ENCODE data around the gene MRPL47. TPM values are rescaled to one million over a fixed set of nuclear protein-coding genes. Genes with fewer than 3 reads are reported as not detected.

MRPL47 gene
- total RNA-seq, 1 experiment from 2014 or later: 75.5 TPM

DNA sequence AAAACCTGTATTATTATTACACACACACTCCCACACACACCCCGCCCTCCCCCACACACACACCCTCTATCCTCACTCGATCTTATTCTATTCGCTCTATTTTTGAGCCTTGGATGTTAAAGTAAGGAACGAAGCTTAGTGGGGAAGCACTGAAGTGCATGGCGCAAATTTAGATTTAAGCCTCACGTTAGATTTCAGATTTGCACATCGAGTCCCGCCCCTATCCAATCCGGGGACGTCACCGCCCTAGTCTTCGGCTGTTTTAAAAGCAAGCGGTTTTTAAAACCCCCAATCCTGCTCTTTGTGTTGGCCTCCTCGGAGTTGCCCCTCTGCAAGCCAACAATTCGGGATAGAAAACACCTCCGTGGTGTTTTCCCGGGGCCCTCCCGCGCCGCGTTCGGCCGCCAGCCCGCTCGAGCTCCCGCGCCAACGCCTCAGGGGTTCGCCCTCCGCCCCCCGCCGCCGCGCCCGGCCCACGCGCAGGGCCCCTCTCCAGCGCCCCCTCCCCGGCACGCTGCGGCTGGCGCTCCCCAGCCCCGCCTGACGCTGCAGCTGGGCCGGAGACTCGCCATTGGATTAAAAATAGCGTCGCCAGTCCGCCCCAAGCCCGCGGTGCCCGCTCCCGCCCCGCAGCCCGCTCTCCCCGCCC is 48.1 kb upstream of the MRPL47 start, which contains the start of gene USP13:
Gene USP13 (plus strand): TSS at position 594 of the 649 bp plus-strand sequence. CDS start 186 bp downstream, outside the sequence.
- Histone ChIP-seq H3K79me1 (ENCODE audit: insufficient read depth, low read depth, low read length, poor library complexity, severe bottlenecking) (no peaks in the 10 kb centered on the region), H3K56ac (ENCODE audit: insufficient read length, low read depth, low read length) (no peak within 1 kb of the TSS), H2AFZ (ENCODE audit: low read length) (peak within 1 kb of the TSS; percentile 98), H4K91ac (ENCODE audit: insufficient read length, low read depth, low read length) (peak within 1 kb of the TSS; percentile 2), H2AK5ac (ENCODE audit: insufficient read length, low read length) (no peak within 1 kb of the TSS), H2BK120ac (ENCODE audit: low read depth, low read length, poor library complexity, severe bottlenecking) (no peak within 1 kb of the TSS), H3K23me2 (ENCODE audit: insufficient read length, low read depth, low read length, poor library complexity, severe bottlenecking) (peaks cover 16% of the 10 kb centered on the region), H4K20me1 (ENCODE audit: control insufficient read depth, insufficient read depth, insufficient read length) (no peaks in the 10 kb centered on the region), H4K5ac (ENCODE audit: insufficient read length, low read depth, low read length) (peak within 1 kb of the TSS; percentile 76), H3K4me1 (ENCODE audit: insufficient read depth, low read length) (no peaks in the 10 kb centered on the region), H3K79me2 (ENCODE audit: insufficient read depth, low read length) (peaks cover 16% of the 10 kb centered on the region; the same call in 1 of the 2 replicates), H3K14ac (ENCODE audit: insufficient read depth, low read length) (peak within 1 kb of the TSS; percentile 100), H2BK5ac (ENCODE audit: insufficient read length, low read length) (peak within 1 kb of the TSS; percentile 81), H3K9ac (ENCODE audit: extremely low read depth, insufficient read length, low read length) (peak within 1 kb of the TSS; percentile 96), H3T11ph (ENCODE audit: low read length) (no peak within 1 kb of the TSS), H2BK12ac (ENCODE audit: insufficient read length, low read depth, low read length) (peak within 1 kb of the TSS; percentile 86), H4K8ac (replicated peaks; ENCODE audit: insufficient read length, low read depth, low read length) (no peak within 1 kb of the TSS), H3K23ac (ENCODE audit: insufficient read length, low read depth, low read length) (no peak within 1 kb of the TSS), H3K4ac (ENCODE audit: low read depth, low read length) (no peak within 1 kb of the TSS; the same call in 1 of the 2 replicates), H2BK15ac (ENCODE audit: low read depth, low read length) (no peak within 1 kb of the TSS), H3K9me3 (ENCODE audit: control insufficient read depth, low read depth, low read length) (no peaks in the 10 kb centered on the region), H3K27me3 (ENCODE audit: insufficient read depth, low read length) (no peaks in the 10 kb centered on the region), H3K4me2 (ENCODE audit: insufficient read depth, insufficient read length, low read length) (peak within 1 kb of the TSS; percentile 71), H2BK20ac (ENCODE audit: low read depth, low read length, poor library complexity, severe bottlenecking) (no peak within 1 kb of the TSS), H3K18ac (ENCODE audit: insufficient read length, low read depth, low read length) (peak within 1 kb of the TSS; percentile 100), H3K27ac (ENCODE audit: insufficient read length, low read depth, low read length) (peak within 1 kb of the TSS; percentile 14)
- peak within 1 kb of the TSS; percentile 81 to 98 for H3K4me3 Mint-ChIP-seq
- H3K9me3 Mint-ChIP-seq: no peaks in the 10 kb centered on the region
- H3K4me1 Mint-ChIP-seq: peaks cover 24 to 26% of the 10 kb centered on the region in 2 experiments
- WGBS (ENCODE audit: extremely low coverage, insufficient read length, low lambda C conversion rate): no CpG with 5 or more reads among the region's 56 CpGs
- no peaks in the 10 kb centered on the region for H3K27me3 Mint-ChIP-seq (ENCODE audit: low read depth)
- TF ChIP-seq, protein P1, sequence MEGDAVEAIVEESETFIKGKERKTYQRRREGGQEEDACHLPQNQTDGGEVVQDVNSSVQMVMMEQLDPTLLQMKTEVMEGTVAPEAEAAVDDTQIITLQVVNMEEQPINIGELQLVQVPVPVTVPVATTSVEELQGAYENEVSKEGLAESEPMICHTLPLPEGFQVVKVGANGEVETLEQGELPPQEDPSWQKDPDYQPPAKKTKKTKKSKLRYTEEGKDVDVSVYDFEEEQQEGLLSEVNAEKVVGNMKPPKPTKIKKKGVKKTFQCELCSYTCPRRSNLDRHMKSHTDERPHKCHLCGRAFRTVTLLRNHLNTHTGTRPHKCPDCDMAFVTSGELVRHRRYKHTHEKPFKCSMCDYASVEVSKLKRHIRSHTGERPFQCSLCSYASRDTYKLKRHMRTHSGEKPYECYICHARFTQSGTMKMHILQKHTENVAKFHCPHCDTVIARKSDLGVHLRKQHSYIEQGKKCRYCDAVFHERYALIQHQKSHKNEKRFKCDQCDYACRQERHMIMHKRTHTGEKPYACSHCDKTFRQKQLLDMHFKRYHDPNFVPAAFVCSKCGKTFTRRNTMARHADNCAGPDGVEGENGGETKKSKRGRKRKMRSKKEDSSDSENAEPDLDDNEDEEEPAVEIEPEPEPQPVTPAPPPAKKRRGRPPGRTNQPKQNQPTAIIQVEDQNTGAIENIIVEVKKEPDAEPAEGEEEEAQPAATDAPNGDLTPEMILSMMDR (conservative IDR thresholded peaks at IDR 0.05): no peak
- peak; percentile 76 for DNase-seq
- peaks cover 5 to 18% (median 13%) of the 10 kb centered on the region in 3 experiments; a peak in 5 of 7 replicates for H3K36me3 Mint-ChIP-seq (ENCODE audit: insufficient read depth in 1 of 3, low read depth in 3 of 3)
- peak within 1 kb of the TSS; percentile 80 to 94 (median 92) for H3K27ac Mint-ChIP-seq
